ENCODE results near the gene ATP11C.

Gene ATP11C

DNA sequence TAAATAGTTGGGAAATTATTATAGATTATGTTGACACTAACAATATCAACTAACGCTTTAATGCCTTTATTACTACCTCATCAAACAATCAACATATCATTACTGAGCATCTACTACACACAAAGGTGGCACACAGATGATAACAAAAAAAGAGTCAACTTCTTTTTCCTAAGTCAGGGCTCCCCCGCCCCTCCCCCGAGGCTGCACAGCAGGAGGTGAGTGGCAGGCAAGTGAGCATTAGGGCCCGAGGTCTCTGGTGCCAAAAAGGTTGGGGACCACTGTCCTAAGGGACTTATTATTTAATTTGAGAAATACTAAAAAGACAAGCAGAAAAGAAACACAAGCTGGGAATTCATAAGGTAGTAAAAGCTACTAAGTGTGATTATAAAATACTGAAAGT is 174.6 kb downstream of the ATP11C start:
- Histone ChIP-seq H3K36me3 (ENCODE audit: control insufficient read depth in 1 of 2, insufficient read depth in 2 of 2, low read length in 2 of 2) (no peaks in the 10 kb centered on the region), H3K18ac (ENCODE audit: low read length) (no peak overlapping the region), H4K12ac (ENCODE audit: low read depth, low read length) (no peak overlapping the region), H3K27me3 (ENCODE audit: insufficient read depth, low read length) (no peaks in the 10 kb centered on the region), H3K79me1 (ENCODE audit: low read length) (no peaks in the 10 kb centered on the region), H3K9me3 (ENCODE audit: insufficient read depth, low read depth, low read length) (no peaks in the 10 kb centered on the region), H4K8ac (ENCODE audit: low read depth, low read length) (no peak overlapping the region), H3K27ac (ENCODE audit: low read depth, low read length) (no peak overlapping the region), H3K4me1 (ENCODE audit: control insufficient read depth in 1 of 2, insufficient read depth in 2 of 2, low read length in 2 of 2) (no peaks in the 10 kb centered on the region), H3K4ac (ENCODE audit: low read depth, low read length) (no peak overlapping the region), H3K4me3 (ENCODE audit: low read depth, low read length) (no peak overlapping the region), H3K4me2 (ENCODE audit: low read length) (no peak overlapping the region), H2AK5ac (ENCODE audit: low read length) (no peak overlapping the region), H3K79me2 (ENCODE audit: control insufficient read depth, insufficient read depth, low read length, poor library complexity) (no peaks in the 10 kb centered on the region), H2AFZ (ENCODE audit: insufficient read depth, low read length, poor library complexity) (no peak overlapping the region), H2BK12ac (ENCODE audit: low read length) (no peak overlapping the region), H3K23ac (ENCODE audit: low read length) (no peak overlapping the region), H3K9ac (ENCODE audit: low read length) (no peak overlapping the region), H3K14ac (ENCODE audit: low read length) (no peak overlapping the region), H2BK5ac (ENCODE audit: low read depth, low read length, poor library complexity) (no peak overlapping the region), H4K91ac (ENCODE audit: low read depth, low read length) (no peak overlapping the region), H2BK120ac (ENCODE audit: insufficient read depth, low read length, poor library complexity) (no peak overlapping the region)
- DNase-seq = no peak
- no CpG with 5 or more reads among the region's 4 CpGs for WGBS (ENCODE audit: extremely low coverage, insufficient coverage, insufficient read length)

DNA sequence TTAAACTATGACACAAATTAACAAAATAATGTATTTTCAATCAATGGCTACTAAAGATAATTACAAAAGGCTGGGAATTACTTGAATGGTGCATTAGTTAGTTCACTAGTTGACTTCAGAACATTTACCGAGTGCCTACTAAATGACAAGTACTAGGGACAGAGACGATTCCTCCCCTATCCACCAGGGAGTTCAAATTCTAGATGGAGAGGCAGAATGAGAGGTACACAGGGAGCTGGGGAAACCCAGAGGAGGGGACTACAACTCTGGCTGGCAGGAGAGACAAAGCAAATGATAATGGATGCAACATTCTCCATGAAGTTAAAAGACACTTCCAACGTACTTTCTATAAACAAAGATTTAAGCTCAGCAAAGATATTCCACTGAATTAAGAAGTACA is 181.8 kb downstream of the ATP11C start:
- Histone ChIP-seq H4K12ac (ENCODE audit: low read depth, low read length) (no peak overlapping the region), H3K14ac (ENCODE audit: low read length) (no peak overlapping the region), H3K9me3 (ENCODE audit: insufficient read depth, low read depth, low read length) (no peaks in the 10 kb centered on the region), H3K27me3 (ENCODE audit: insufficient read depth, low read length) (no peaks in the 10 kb centered on the region), H4K91ac (ENCODE audit: low read depth, low read length) (no peak overlapping the region), H2AFZ (ENCODE audit: insufficient read depth, low read length, poor library complexity) (no peak overlapping the region), H3K27ac (ENCODE audit: low read depth, low read length) (no peak overlapping the region), H2BK12ac (ENCODE audit: low read length) (no peak overlapping the region), H3K4me2 (ENCODE audit: low read length) (no peak overlapping the region), H3K79me1 (ENCODE audit: low read length) (no peaks in the 10 kb centered on the region), H2BK120ac (ENCODE audit: insufficient read depth, low read length, poor library complexity) (no peak overlapping the region), H2AK5ac (ENCODE audit: low read length) (no peak overlapping the region), H3K18ac (ENCODE audit: low read length) (no peak overlapping the region), H3K4ac (ENCODE audit: low read depth, low read length) (no peak overlapping the region), H3K23ac (ENCODE audit: low read length) (no peak overlapping the region), H3K36me3 (ENCODE audit: control insufficient read depth in 1 of 2, insufficient read depth in 2 of 2, low read length in 2 of 2) (no peaks in the 10 kb centered on the region), H3K4me3 (ENCODE audit: low read depth, low read length) (no peak overlapping the region), H3K4me1 (ENCODE audit: control insufficient read depth in 1 of 2, insufficient read depth in 2 of 2, low read length in 2 of 2) (no peaks in the 10 kb centered on the region), H2BK5ac (ENCODE audit: low read depth, low read length, poor library complexity) (no peak overlapping the region), H3K79me2 (ENCODE audit: control insufficient read depth, insufficient read depth, low read length, poor library complexity) (no peaks in the 10 kb centered on the region), H4K8ac (ENCODE audit: low read depth, low read length) (no peak overlapping the region), H3K9ac (ENCODE audit: low read length) (no peak overlapping the region)
- no peak for DNase-seq
- no CpG with 5 or more reads among the region's 3 CpGs for WGBS (ENCODE audit: extremely low coverage, insufficient coverage, insufficient read length)

DNA sequence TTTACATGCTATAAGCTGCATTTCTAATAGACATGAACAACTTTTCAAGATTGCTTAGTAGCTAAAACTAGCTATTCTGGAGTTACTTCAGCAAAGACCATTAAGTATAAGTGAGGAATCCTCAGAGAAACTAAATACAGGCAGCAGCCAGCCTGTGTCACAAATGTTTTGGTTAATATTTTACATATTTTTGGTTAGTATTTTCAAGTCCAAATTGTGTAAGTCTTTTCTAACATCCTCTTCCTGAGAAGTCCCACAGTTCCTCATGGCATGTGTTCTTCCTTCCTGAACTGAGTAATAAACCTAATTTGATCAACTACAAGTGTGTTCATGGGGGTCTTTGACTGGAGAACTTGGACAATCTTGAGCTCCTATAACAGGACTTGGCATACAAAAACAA is 182.5 kb downstream of the ATP11C start:
- H2AK5ac ChIP-seq (ENCODE audit: low read length) = no peak overlapping the region
- H3K18ac ChIP-seq (ENCODE audit: low read length) = no peak overlapping the region
- no peak for DNase-seq
- no peak overlapping the region for H2BK5ac ChIP-seq (ENCODE audit: low read depth, low read length, poor library complexity)
- no peak overlapping the region for H3K4me2 ChIP-seq (ENCODE audit: low read length)
- no peak overlapping the region for H2BK120ac ChIP-seq (ENCODE audit: insufficient read depth, low read length, poor library complexity)
- no peaks in the 10 kb centered on the region for H3K79me1 ChIP-seq (ENCODE audit: low read length)
- no peak overlapping the region for H3K4me3 ChIP-seq (ENCODE audit: low read depth, low read length)
- H2AFZ ChIP-seq (ENCODE audit: insufficient read depth, low read length, poor library complexity) = no peak overlapping the region
- no peak overlapping the region for H3K9ac ChIP-seq (ENCODE audit: low read length)
- H4K8ac ChIP-seq (ENCODE audit: low read depth, low read length) = no peak overlapping the region
- H3K27ac ChIP-seq (ENCODE audit: low read depth, low read length) = no peak overlapping the region
- no peaks in the 10 kb centered on the region for H3K4me1 ChIP-seq (ENCODE audit: control insufficient read depth in 1 of 2, insufficient read depth in 2 of 2, low read length in 2 of 2)
- no peak overlapping the region for H3K4ac ChIP-seq (ENCODE audit: low read depth, low read length)
- no peaks in the 10 kb centered on the region for H3K79me2 ChIP-seq (ENCODE audit: control insufficient read depth, insufficient read depth, low read length, poor library complexity)
- H2BK12ac ChIP-seq (ENCODE audit: low read length) = no peak overlapping the region
- H3K36me3 ChIP-seq (ENCODE audit: control insufficient read depth in 1 of 2, insufficient read depth in 2 of 2, low read length in 2 of 2) = no peaks in the 10 kb centered on the region
- no peak overlapping the region for H4K91ac ChIP-seq (ENCODE audit: low read depth, low read length)
- H3K9me3 ChIP-seq (ENCODE audit: insufficient read depth, low read depth, low read length) = no peaks in the 10 kb centered on the region
- no peaks in the 10 kb centered on the region for H3K27me3 ChIP-seq (ENCODE audit: insufficient read depth, low read length)
- no peak overlapping the region for H3K23ac ChIP-seq (ENCODE audit: low read length)
- H3K14ac ChIP-seq (ENCODE audit: low read length) = no peak overlapping the region
- no peak overlapping the region for H4K12ac ChIP-seq (ENCODE audit: low read depth, low read length)

- DNase-seq = no peak
- Histone ChIP-seq H3K23ac (ENCODE audit: low read length) (no peak overlapping the region), H2AK5ac (ENCODE audit: low read length) (no peak overlapping the region), H3K27me3 (ENCODE audit: insufficient read depth, low read length) (no peaks in the 10 kb centered on the region), H4K8ac (ENCODE audit: low read depth, low read length) (no peak overlapping the region), H3K9me3 (ENCODE audit: insufficient read depth, low read depth, low read length) (no peaks in the 10 kb centered on the region), H3K27ac (ENCODE audit: low read depth, low read length) (peak overlapping the region; percentile 53), H3K79me1 (ENCODE audit: low read length) (no peaks in the 10 kb centered on the region), H4K91ac (ENCODE audit: low read depth, low read length) (no peak overlapping the region), H3K9ac (ENCODE audit: low read length) (no peak overlapping the region), H3K79me2 (ENCODE audit: control insufficient read depth, insufficient read depth, low read length, poor library complexity) (no peaks in the 10 kb centered on the region), H3K14ac (ENCODE audit: low read length) (no peak overlapping the region), H3K4me2 (ENCODE audit: low read length) (no peak overlapping the region), H3K4me3 (ENCODE audit: low read depth, low read length) (no peak overlapping the region), H2BK12ac (ENCODE audit: low read length) (no peak overlapping the region), H4K12ac (ENCODE audit: low read depth, low read length) (no peak overlapping the region), H3K4me1 (ENCODE audit: control insufficient read depth in 1 of 2, insufficient read depth in 2 of 2, low read length in 2 of 2) (no peaks in the 10 kb centered on the region), H2BK5ac (ENCODE audit: low read depth, low read length, poor library complexity) (no peak overlapping the region), H2AFZ (ENCODE audit: insufficient read depth, low read length, poor library complexity) (no peak overlapping the region), H2BK120ac (ENCODE audit: insufficient read depth, low read length, poor library complexity) (no peak overlapping the region), H3K4ac (ENCODE audit: low read depth, low read length) (no peak overlapping the region), H3K18ac (ENCODE audit: low read length) (no peak overlapping the region), H3K36me3 (ENCODE audit: control insufficient read depth in 1 of 2, insufficient read depth in 2 of 2, low read length in 2 of 2) (no peaks in the 10 kb centered on the region)
- WGBS (ENCODE audit: extremely low coverage, insufficient coverage, insufficient read length) = no CpG with 5 or more reads among the region's 2 CpGs
These were observed 193.7 kb downstream of the ATP11C start for GRCh38 chrX:139739138-139739537.

DNA sequence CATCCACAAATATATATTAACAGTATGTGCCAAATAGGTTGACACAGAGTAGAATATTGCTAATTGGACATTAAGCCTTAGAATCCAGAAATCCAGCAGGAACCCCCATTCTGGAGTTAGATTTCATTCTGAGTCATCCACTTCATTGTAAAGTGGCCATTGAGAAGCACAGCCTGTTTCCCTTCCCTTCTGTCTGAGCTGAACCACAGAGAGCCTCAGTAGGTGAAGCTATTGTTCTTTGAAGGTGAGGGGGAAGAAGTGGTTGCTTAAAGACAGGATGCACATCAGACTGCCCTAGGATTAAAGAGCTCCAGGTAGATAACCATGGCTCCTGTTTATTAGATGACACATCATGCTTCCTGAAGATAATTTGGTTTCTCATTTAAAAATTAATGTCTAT is 194.3 kb downstream of the ATP11C start:
- Histone ChIP-seq H3K36me3 (ENCODE audit: control insufficient read depth in 1 of 2, insufficient read depth in 2 of 2, low read length in 2 of 2) (no peaks in the 10 kb centered on the region), H3K27me3 (ENCODE audit: insufficient read depth, low read length) (no peaks in the 10 kb centered on the region), H3K18ac (ENCODE audit: low read length) (no peak overlapping the region), H2BK5ac (ENCODE audit: low read depth, low read length, poor library complexity) (no peak overlapping the region), H3K9me3 (ENCODE audit: insufficient read depth, low read depth, low read length) (no peaks in the 10 kb centered on the region), H3K4me2 (ENCODE audit: low read length) (no peak overlapping the region), H4K12ac (ENCODE audit: low read depth, low read length) (no peak overlapping the region), H4K8ac (ENCODE audit: low read depth, low read length) (no peak overlapping the region), H3K4ac (ENCODE audit: low read depth, low read length) (no peak overlapping the region), H3K4me3 (ENCODE audit: low read depth, low read length) (no peak overlapping the region), H2AK5ac (ENCODE audit: low read length) (no peak overlapping the region), H2AFZ (ENCODE audit: insufficient read depth, low read length, poor library complexity) (no peak overlapping the region), H3K9ac (ENCODE audit: low read length) (no peak overlapping the region), H2BK120ac (ENCODE audit: insufficient read depth, low read length, poor library complexity) (no peak overlapping the region), H3K14ac (ENCODE audit: low read length) (no peak overlapping the region), H3K79me1 (ENCODE audit: low read length) (no peaks in the 10 kb centered on the region), H3K4me1 (ENCODE audit: control insufficient read depth in 1 of 2, insufficient read depth in 2 of 2, low read length in 2 of 2) (no peaks in the 10 kb centered on the region), H4K91ac (ENCODE audit: low read depth, low read length) (no peak overlapping the region), H2BK12ac (ENCODE audit: low read length) (no peak overlapping the region), H3K23ac (ENCODE audit: low read length) (no peak overlapping the region), H3K27ac (ENCODE audit: low read depth, low read length) (no peak overlapping the region), H3K79me2 (ENCODE audit: control insufficient read depth, insufficient read depth, low read length, poor library complexity) (no peaks in the 10 kb centered on the region)
- DNase-seq = no peak
